Ishikawa (cell line): Measurements from ENCODE around the gene KCNT1.

ENCODE experiments used
- CEBPB ChIP-seq: IDR thresholded peaks from 2 replicates; pipeline ENCODE4 v1.6.1; 2012
- RAD21 ChIP-seq: IDR thresholded peaks from 2 replicates; pipeline ENCODE4 v1.6.1; 2012; ENCODE audit warnings: low read depth
- REST ChIP-seq: IDR thresholded peaks from 2 replicates; pipeline ENCODE4 v1.6.1; 2012; ENCODE audit warnings: low read depth, mild to moderate bottlenecking
- TEAD4 ChIP-seq: IDR thresholded peaks from 2 replicates; pipeline ENCODE4 v1.6.1; 2012
- YY1 ChIP-seq: IDR thresholded peaks from 2 replicates; pipeline ENCODE4 v1.6.1; 2012; ENCODE audit warnings: low read depth
- TF ChIP-seq, protein P1 (sequence below): IDR thresholded peaks from 2 replicates; pipeline ENCODE4 v1.6.1; 2012
- TF ChIP-seq, protein P2 (sequence below): IDR thresholded peaks from 2 replicates; pipeline ENCODE4 v1.6.1; 2012

DNA sequence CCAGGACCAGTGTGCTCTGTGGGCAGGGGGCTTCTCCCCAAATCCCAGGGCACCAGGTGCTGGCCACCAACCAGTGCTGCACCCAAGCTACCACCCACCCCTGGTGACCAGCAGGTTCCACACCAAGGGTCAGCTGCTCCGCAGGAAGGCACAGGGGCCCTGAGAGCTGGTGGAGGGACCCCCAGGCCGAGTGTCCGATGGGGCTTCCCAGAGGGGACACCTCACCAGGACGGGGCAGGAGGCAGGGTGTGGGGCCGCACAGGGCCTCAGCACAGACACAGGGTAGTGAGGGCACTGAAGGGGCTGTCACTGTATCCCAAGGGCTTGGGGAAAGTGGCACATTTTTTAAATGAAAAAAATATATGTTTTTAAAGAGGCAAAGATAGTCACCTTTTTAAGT, 20.8 kb upstream of the KCNT1 start:
- TF ChIP-seq, protein P1, sequence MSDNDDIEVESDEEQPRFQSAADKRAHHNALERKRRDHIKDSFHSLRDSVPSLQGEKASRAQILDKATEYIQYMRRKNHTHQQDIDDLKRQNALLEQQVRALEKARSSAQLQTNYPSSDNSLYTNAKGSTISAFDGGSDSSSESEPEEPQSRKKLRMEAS, result no peak
- TF ChIP-seq TEAD4, result no peak
- no peak for TF ChIP-seq CEBPB
- TF ChIP-seq REST, result no peak
- no peak for TF ChIP-seq RAD21
- TF ChIP-seq, protein P2, sequence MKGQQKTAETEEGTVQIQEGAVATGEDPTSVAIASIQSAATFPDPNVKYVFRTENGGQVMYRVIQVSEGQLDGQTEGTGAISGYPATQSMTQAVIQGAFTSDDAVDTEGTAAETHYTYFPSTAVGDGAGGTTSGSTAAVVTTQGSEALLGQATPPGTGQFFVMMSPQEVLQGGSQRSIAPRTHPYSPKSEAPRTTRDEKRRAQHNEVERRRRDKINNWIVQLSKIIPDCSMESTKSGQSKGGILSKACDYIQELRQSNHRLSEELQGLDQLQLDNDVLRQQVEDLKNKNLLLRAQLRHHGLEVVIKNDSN, result no peak
- no peak for TF ChIP-seq YY1
